Mesendoderm (in vitro differentiated cells): ENCODE measurements around the gene C11orf87.

Source experiments
- DNase-seq: peaks from one replicate; pipeline ENCODE4 v3.0.0; 2013
- H2AK5ac ChIP-seq: 2 replicates; pipeline ENCODE4 v1.6.1; 2013; ENCODE audit warnings: low read length, inconsistent platforms
- H2BK120ac ChIP-seq: 2 replicates; pipeline ENCODE4 v1.6.1; 2013; ENCODE audit warnings: low read depth, mild to moderate bottlenecking, low read length, moderate library complexity, mixed read lengths
- H2BK15ac ChIP-seq: replicated peaks from 2 replicates; pipeline ENCODE4 v1.6.1; 2013; ENCODE audit warnings: low read depth, mild to moderate bottlenecking, moderate library complexity
- H2BK5ac ChIP-seq: 2 replicates; pipeline ENCODE4 v1.6.1; 2013; ENCODE audit warnings: low read length, inconsistent platforms
- H3K18ac ChIP-seq: 2 replicates; pipeline ENCODE4 v1.6.1; 2013; ENCODE audit warnings: mild to moderate bottlenecking, low read length, mixed read lengths
- H3K23ac ChIP-seq: one replicate; pipeline ENCODE4 v1.6.1; 2013; ENCODE audit warnings: low read length
- H3K27ac ChIP-seq: 2 replicates; pipeline ENCODE4 v1.5.1; 2013; ENCODE audit warnings: low read depth, mild to moderate bottlenecking, inconsistent platforms, low read length, moderate library complexity
- H3K27me3 ChIP-seq: 2 replicates; pipeline ENCODE4 v1.6.1; 2013; ENCODE audit warnings: low read length, control low read depth, mild to moderate bottlenecking, inconsistent platforms; ENCODE audit not compliant: insufficient read depth, poor library complexity
- H3K36me3 ChIP-seq: 2 replicates; pipeline ENCODE4 v1.6.1; 2013; ENCODE audit warnings: low read length, inconsistent platforms; ENCODE audit not compliant: control insufficient read depth, insufficient read depth
- H3K4ac ChIP-seq: one replicate; pipeline ENCODE4 v1.6.1; 2013; ENCODE audit warnings: low read depth, mild to moderate bottlenecking, low read length, moderate library complexity
- H3K4me1 ChIP-seq: 2 replicates; pipeline ENCODE4 v1.6.1; 2013; ENCODE audit warnings: low read depth, low read length, inconsistent platforms; ENCODE audit not compliant: control insufficient read depth
- H3K4me2 ChIP-seq: 2 replicates; pipeline ENCODE4 v1.6.1; 2013; ENCODE audit warnings: low read length
- H3K4me3 ChIP-seq: 2 replicates; pipeline ENCODE4 v1.5.1; 2013; ENCODE audit warnings: mild to moderate bottlenecking, low read length
- H3K56ac ChIP-seq: one replicate; pipeline ENCODE4 v1.6.1; 2013; ENCODE audit warnings: low read length
- H3K79me1 ChIP-seq: 2 replicates; pipeline ENCODE4 v1.6.1; 2013; ENCODE audit warnings: low read length, inconsistent platforms
- H3K79me2 ChIP-seq: 2 replicates; pipeline ENCODE4 v1.6.1; 2013; ENCODE audit warnings: mild to moderate bottlenecking, low read length; ENCODE audit not compliant: control insufficient read depth, insufficient read depth
- H3K9ac ChIP-seq: 2 replicates; pipeline ENCODE4 v1.6.1; 2013; ENCODE audit warnings: low read length, inconsistent platforms
- H4K5ac ChIP-seq: one replicate; pipeline ENCODE4 v1.6.1; 2013; ENCODE audit warnings: low read length
- H4K8ac ChIP-seq: one replicate; pipeline ENCODE4 v1.6.1; 2013; ENCODE audit warnings: low read depth, mild to moderate bottlenecking, control low read depth, low read length, moderate library complexity
- WGBS: extraction: QIAGEN DNeasy Blood & Tissue Kit; methylation state at CpG from one replicate; pipeline ENCODE4 v1.1.7; 2013; ENCODE audit warnings: low lambda C conversion rate, missing lambda C conversion rate; ENCODE audit not compliant: insufficient coverage; ENCODE audit errors: extremely low coverage; 5-methylcytosine and 5-hydroxymethylcytosine counted together

C11orf87 gene

GRCh38 chr11:109426442-109427240, 4.7 kb downstream of the C11orf87 start:
- no peak overlapping the region for H3K23ac ChIP-seq
- H3K4me1 ChIP-seq, result peaks cover 2% of the 10 kb centered on the region
- H3K56ac ChIP-seq, result no peak overlapping the region
- no peak for DNase-seq
- no peak overlapping the region for H2BK15ac ChIP-seq
- no peak overlapping the region for H3K18ac ChIP-seq
- H3K4ac ChIP-seq, result no peak overlapping the region
- H3K27me3 ChIP-seq, result peaks cover 14% of the 10 kb centered on the region
- no peak overlapping the region for H2BK5ac ChIP-seq
- no peak overlapping the region for H3K4me2 ChIP-seq
- WGBS, result no CpG with 5 or more reads among the region's 4 CpGs
- no peak overlapping the region for H4K8ac ChIP-seq
- H3K4me3 ChIP-seq, result no peak overlapping the region
- H3K36me3 ChIP-seq, result no peaks in the 10 kb centered on the region
- no peak overlapping the region for H3K27ac ChIP-seq
- H3K79me2 ChIP-seq, result no peaks in the 10 kb centered on the region
- H3K9ac ChIP-seq, result no peak overlapping the region
- H2BK120ac ChIP-seq, result no peak overlapping the region
- H4K5ac ChIP-seq, result no peak overlapping the region
- no peaks in the 10 kb centered on the region for H3K79me1 ChIP-seq
- H2AK5ac ChIP-seq, result no peak overlapping the region

GRCh38 chr11:109432105-109432504, 10.1 kb downstream of the C11orf87 start:
- no peaks in the 10 kb centered on the region for H3K27me3 ChIP-seq
- H3K36me3 ChIP-seq, result no peaks in the 10 kb centered on the region
- H2BK120ac ChIP-seq, result no peak overlapping the region
- H3K4ac ChIP-seq, result no peak overlapping the region
- no peak overlapping the region for H4K8ac ChIP-seq
- H2BK5ac ChIP-seq, result no peak overlapping the region
- H2BK15ac ChIP-seq, result no peak overlapping the region
- H3K9ac ChIP-seq, result no peak overlapping the region
- H3K4me1 ChIP-seq, result no peaks in the 10 kb centered on the region
- no peak overlapping the region for H4K5ac ChIP-seq
- H3K79me2 ChIP-seq, result no peaks in the 10 kb centered on the region
- H3K79me1 ChIP-seq, result no peaks in the 10 kb centered on the region
- no peak overlapping the region for H3K4me3 ChIP-seq
- no peak overlapping the region for H3K56ac ChIP-seq
- DNase-seq, result no peak
- H2AK5ac ChIP-seq, result no peak overlapping the region
- H3K18ac ChIP-seq, result no peak overlapping the region
- no peak overlapping the region for H3K27ac ChIP-seq
- H3K23ac ChIP-seq, result no peak overlapping the region
- no CpG with 5 or more reads among the region's 3 CpGs for WGBS
- no peak overlapping the region for H3K4me2 ChIP-seq

GRCh38 chr11:109433753-109434256, 11.8 kb downstream of the C11orf87 start:
- WGBS, result no CpG with 5 or more reads among the region's 3 CpGs
- H3K27me3 ChIP-seq, result no peaks in the 10 kb centered on the region

GRCh38 chr11:109435121-109435742, 13.2 kb downstream of the C11orf87 start:
- Histone ChIP-seq H3K4me3 (no peak overlapping the region), H4K5ac (no peak overlapping the region), H3K27ac (no peak overlapping the region), H4K8ac (no peak overlapping the region), H2BK15ac (no peak overlapping the region), H3K4me2 (no peak overlapping the region), H2BK5ac (no peak overlapping the region), H3K4me1 (no peaks in the 10 kb centered on the region), H3K27me3 (no peaks in the 10 kb centered on the region), H3K18ac (no peak overlapping the region), H3K79me2 (no peaks in the 10 kb centered on the region), H3K56ac (no peak overlapping the region), H3K9ac (no peak overlapping the region), H3K36me3 (no peaks in the 10 kb centered on the region), H2BK120ac (no peak overlapping the region), H3K23ac (no peak overlapping the region), H3K79me1 (no peaks in the 10 kb centered on the region), H2AK5ac (no peak overlapping the region), H3K4ac (no peak overlapping the region)
- WGBS, result no CpG with 5 or more reads among the region's 3 CpGs
- DNase-seq, result no peak

More at GRCh38 chr11:109433753-109434256, 11.8 kb downstream of the C11orf87 start:
- Histone ChIP-seq H3K79me2 (no peaks in the 10 kb centered on the region), H4K5ac (no peak overlapping the region), H3K56ac (no peak overlapping the region), H3K9ac (no peak overlapping the region), H3K36me3 (no peaks in the 10 kb centered on the region), H3K4ac (no peak overlapping the region), H3K4me1 (no peaks in the 10 kb centered on the region), H3K4me2 (no peak overlapping the region), H3K4me3 (no peak overlapping the region), H3K23ac (no peak overlapping the region), H4K8ac (no peak overlapping the region), H2BK5ac (no peak overlapping the region), H2BK120ac (no peak overlapping the region), H3K79me1 (no peaks in the 10 kb centered on the region), H3K18ac (no peak overlapping the region), H2BK15ac (no peak overlapping the region), H3K27ac (no peak overlapping the region), H2AK5ac (no peak overlapping the region)
- no peak for DNase-seq

- Histone ChIP-seq H2AK5ac (no peak overlapping the region), H3K36me3 (no peaks in the 10 kb centered on the region), H2BK120ac (no peak overlapping the region), H3K4ac (no peak overlapping the region), H4K8ac (no peak overlapping the region), H3K27ac (no peak overlapping the region), H3K9ac (no peak overlapping the region), H3K4me2 (no peak overlapping the region), H3K79me2 (no peaks in the 10 kb centered on the region), H3K79me1 (no peaks in the 10 kb centered on the region), H4K5ac (no peak overlapping the region), H3K4me1 (no peaks in the 10 kb centered on the region), H2BK5ac (no peak overlapping the region), H3K18ac (no peak overlapping the region), H3K4me3 (no peak overlapping the region), H3K23ac (no peak overlapping the region), H3K27me3 (no peaks in the 10 kb centered on the region), H2BK15ac (no peak overlapping the region), H3K56ac (no peak overlapping the region)
- WGBS, result no CpG with 5 or more reads among the region's 2 CpGs
- no peak for DNase-seq
These were observed 17.7 kb downstream of the C11orf87 start for GRCh38 chr11:109439684-109440083.
